IMR-90 (cell line): ENCODE measurements around the gene DMAC2. TPM values are rescaled to one million over a fixed set of nuclear protein-coding genes. Genes with fewer than 3 reads are reported as not detected.

Experiments used
- ATAC-seq: fragments of 200-7000 bp; cut with Tn5 transposase; 2 replicates; pipeline ENCODE4 v1.9.1; 2020; ENCODE audit warnings: low read depth, mild to moderate bottlenecking, moderate library complexity
- BruUV-seq: library from RNA; stranded (reverse); fragments of 400-500 nt; replicated peaks from 2 replicates; lab custom pipeline; 2021; lab: Mats Ljungman, UMichigan
- CTCF ChIA-PET: fragments of 300-600 bp; formaldehyde crosslinking; extraction: SDS; loops from one replicate; lab custom pipeline; 2021; ENCODE audit warnings: antibody characterized with exemption; lab: Yijun Ruan, JAX
- POLR2A ChIA-PET: fragments of 300-600 bp; sonication (Branson Sonifier 250); formaldehyde crosslinking; loops from one replicate; lab custom pipeline; 2022; ENCODE audit warnings: antibody characterized with exemption; ENCODE audit not compliant: unreplicated experiment; lab: Charles Lee
- DNase-seq: peaks from one replicate; pipeline ENCODE4 v3.0.0; 2013
- H2AFZ ChIP-seq: replicated peaks from 2 replicates; pipeline ENCODE3; 2013; ENCODE audit warnings: low read length, mild to moderate bottlenecking; ENCODE audit not compliant: poor library complexity
- H2AK5ac ChIP-seq: 2 replicates; pipeline ENCODE4 v1.6.1; 2013; ENCODE audit warnings: low read depth, low read length, inconsistent platforms
- H2AK9ac ChIP-seq: replicated peaks from 2 replicates; pipeline ENCODE3; 2013; ENCODE audit warnings: mild to moderate bottlenecking, low read depth, low read length, moderate library complexity; ENCODE audit not compliant: poor library complexity
- H2BK120ac ChIP-seq: 2 replicates; pipeline ENCODE4 v1.6.1; 2013; ENCODE audit warnings: low read depth, low read length, inconsistent platforms
- H2BK15ac ChIP-seq: 3 replicates; pipeline ENCODE4 v1.6.1; 2013; ENCODE audit warnings: low read depth, low read length, inconsistent platforms
- H2BK20ac ChIP-seq: 2 replicates; pipeline ENCODE4 v1.6.1; 2013; ENCODE audit warnings: low read depth, mild to moderate bottlenecking, inconsistent platforms, low read length, moderate library complexity
- H2BK5ac ChIP-seq: 2 replicates; pipeline ENCODE4 v1.6.1; 2013; ENCODE audit warnings: mild to moderate bottlenecking, low read depth, low read length, inconsistent platforms; ENCODE audit not compliant: poor library complexity, severe bottlenecking
- H3K14ac ChIP-seq: replicated peaks from 2 replicates; pipeline ENCODE4 v1.6.1; 2013; ENCODE audit warnings: low read depth, low read length, inconsistent platforms
- H3K18ac ChIP-seq: 2 replicates; pipeline ENCODE4 v1.6.1; 2013; ENCODE audit warnings: low read depth, low read length, control low read depth
- H3K23ac ChIP-seq: 2 replicates; pipeline ENCODE4 v1.6.1; 2013; ENCODE audit warnings: low read depth, low read length, inconsistent platforms
- H3K27ac ChIP-seq: 2 replicates; pipeline ENCODE4 v1.5.1; 2013; ENCODE audit warnings: mild to moderate bottlenecking, control low read depth, low read length; ENCODE audit not compliant: insufficient read depth
- H3K27me3 ChIP-seq: 2 replicates; pipeline ENCODE4 v1.6.1; 2013; ENCODE audit warnings: low read length; ENCODE audit not compliant: control insufficient read depth, insufficient read depth
- H3K36me3 ChIP-seq: 2 replicates; pipeline ENCODE4 v1.6.1; 2013; ENCODE audit warnings: low read length, mixed read lengths; ENCODE audit not compliant: control insufficient read depth, insufficient read depth
- H3K4ac ChIP-seq: 2 replicates; pipeline ENCODE4 v1.6.1; 2013; ENCODE audit warnings: low read depth, low read length, inconsistent platforms
- H3K4me1 ChIP-seq: 2 replicates; pipeline ENCODE4 v1.6.1; 2013; ENCODE audit warnings: low read length, mixed read lengths; ENCODE audit not compliant: control insufficient read depth, insufficient read depth
- H3K4me2 ChIP-seq: 2 replicates; pipeline ENCODE4 v1.6.1; 2013; ENCODE audit warnings: low read depth, mild to moderate bottlenecking, control low read depth, low read length, moderate library complexity
- H3K4me3 ChIP-seq: 2 replicates; pipeline ENCODE4 v1.5.1; 2013; ENCODE audit warnings: low read depth, mild to moderate bottlenecking, control low read depth, low read length, moderate library complexity; ENCODE audit not compliant: insufficient read depth
- H3K56ac ChIP-seq: 2 replicates; pipeline ENCODE4 v1.6.1; 2013; ENCODE audit warnings: low read length, inconsistent platforms; ENCODE audit not compliant: insufficient read depth; ENCODE audit errors: extremely low read depth
- H3K79me1 ChIP-seq, 2 experiments: 2 replicates each; pipeline ENCODE4 v1.6.1; 2013; ENCODE audit warnings: low read length in 2 of 2, inconsistent platforms in 1 of 2, low read depth in 1 of 2
- H3K9ac ChIP-seq: 2 replicates; pipeline ENCODE4 v1.6.1; 2013; ENCODE audit warnings: low read depth, low read length, control low read depth
- H3K9me1 ChIP-seq: 2 replicates; pipeline ENCODE4 v1.6.1; 2013; ENCODE audit warnings: low read length, inconsistent platforms; ENCODE audit not compliant: insufficient read depth
- H3K9me3 ChIP-seq: 2 replicates; pipeline ENCODE4 v1.6.1; 2013; ENCODE audit warnings: low read length; ENCODE audit not compliant: control insufficient read depth, insufficient read depth
- H4K20me1 ChIP-seq: 2 replicates; pipeline ENCODE4 v1.6.1; 2013; ENCODE audit warnings: low read length, inconsistent platforms; ENCODE audit not compliant: insufficient read depth
- H4K5ac ChIP-seq: 2 replicates; pipeline ENCODE4 v1.6.1; 2013; ENCODE audit warnings: mild to moderate bottlenecking, low read depth, low read length, control low read depth
- H4K8ac ChIP-seq, 2 experiments: 2 replicates each; pipeline ENCODE4 v1.6.1; 2013; ENCODE audit warnings: low read depth in 2 of 2, low read length in 2 of 2, control low read depth in 1 of 2, inconsistent platforms in 1 of 2
- H4K91ac ChIP-seq: 2 replicates; pipeline ENCODE4 v1.6.1; 2013; ENCODE audit warnings: low read depth, low read length, inconsistent platforms; ENCODE audit not compliant: insufficient read depth
- BHLHE40 ChIP-seq: fragments of 150-350 bp; IDR thresholded peaks from 2 replicates; pipeline ENCODE4 v1.6.1; 2016; ENCODE audit warnings: mild to moderate bottlenecking, low read depth, low read length
- CHD1 ChIP-seq: IDR thresholded peaks from 2 replicates; pipeline ENCODE4 v1.6.1; 2012; ENCODE audit warnings: low read depth, low read length, improper control_type of control experiment
- ELK1 ChIP-seq: fragments of 150-350 bp; IDR thresholded peaks from 2 replicates; pipeline ENCODE4 v1.6.1; 2016; ENCODE audit warnings: low read depth, mild to moderate bottlenecking, low read length, moderate library complexity, borderline replicate concordance
- FOS ChIP-seq: fragments of 150-350 bp; IDR thresholded peaks from 2 replicates; pipeline ENCODE4 v1.6.1; 2016; ENCODE audit warnings: low read depth, low read length
- MAFK ChIP-seq: IDR thresholded peaks from 2 replicates; pipeline ENCODE4 v1.6.1; 2012; ENCODE audit warnings: low read depth, low read length, improper control_type of control experiment
- MAZ ChIP-seq: IDR thresholded peaks from 2 replicates; pipeline ENCODE4 v1.6.1; 2012; ENCODE audit warnings: low read depth, mild to moderate bottlenecking, low read length, improper control_type of control experiment, moderate library complexity, borderline replicate concordance
- NFE2L2 ChIP-seq: fragments of 150-350 bp; IDR thresholded peaks from 2 replicates; pipeline ENCODE4 v1.6.1; 2016; ENCODE audit warnings: low read depth, mild to moderate bottlenecking, low read length
- POLR2A ChIP-seq: IDR thresholded peaks from 2 replicates; pipeline ENCODE4 v1.6.1; 2012; ENCODE audit warnings: mild to moderate bottlenecking, low read depth, low read length
- RAD21 ChIP-seq: IDR thresholded peaks from 2 replicates; pipeline ENCODE4 v1.6.1; 2012; ENCODE audit warnings: low read length, improper control_type of control experiment
- RCOR1 ChIP-seq: IDR thresholded peaks from 2 replicates; pipeline ENCODE4 v1.6.1; 2012; ENCODE audit warnings: mild to moderate bottlenecking, low read length, improper control_type of control experiment; ENCODE audit not compliant: insufficient replicate concordance
- RFX5 ChIP-seq: IDR thresholded peaks from 2 replicates; pipeline ENCODE4 v1.8.0; 2012; ENCODE audit warnings: low read depth, mild to moderate bottlenecking, low read length, moderate library complexity
- WGBS, 2 experiments: methylation state at CpG; one replicate each; pipeline versions ENCODE4 v1.1.5 to v1.1.7; 2013; ENCODE audit warnings: missing lambda C conversion rate in 2 of 2; ENCODE audit not compliant: insufficient read length in 1 of 2; ENCODE audit errors: extremely low coverage in 2 of 2; 5-methylcytosine and 5-hydroxymethylcytosine counted together
- dilution Hi-C: fragments of 300-500 bp; cut with HindIII; formaldehyde crosslinking; loops from one replicate; pipeline ENCODE4 v1.14.3; 2018; ENCODE audit warnings: low sequenced_read_pairs; ENCODE audit not compliant: unreplicated experiment
- in situ Hi-C: fragments of 300-500 bp; cut with MboI; formaldehyde crosslinking; loops from 3 replicates; pipeline ENCODE4 v1.14.3; 2019; ENCODE audit warnings: low sequenced_read_pairs, inconsistent platforms, mixed read lengths
- intact Hi-C: fragments of 100-400 bp; cut with micrococcal nuclease; formaldehyde crosslinking; loops from 2 replicates; pipeline ENCODE4 v1.10.0; 2022
- polyA plus RNA-seq, 3 experiments: library from polyadenylated mRNA; depleted of rRNA; stranded (reverse); fragments of >200 nt; gene quantifications; 2 replicates each; pipeline ENCODE4 v1.2.3, GENCODE V29; 2012; ENCODE audit warnings: low replicate concordance in 1 of 3
- total RNA-seq: library from RNA; depleted of rRNA; stranded (reverse); fragments of >200 nt; gene quantifications from 2 replicates; pipeline ENCODE4 v1.2.3, GENCODE V29; 2012
- TF ChIP-seq, protein P1 (sequence below): conservative IDR thresholded peaks from 2 replicates; pipeline ENCODE4 v1.5.1; 2012; ENCODE audit warnings: mild to moderate bottlenecking, low read depth, low read length, improper control_type of control experiment

Gene DMAC2
- total and polyA plus RNA-seq, 2 of the 4 experiments (the other 2 are of a cell fraction), result 52.5 to 72.2 TPM

- dilution Hi-C loops (no loop called here), intact Hi-C loops (loop anchor here (1.0 kb wide), 3 partner anchors 87 to 120 kb away; no protein-coding TSS in a partner anchor), in situ Hi-C loops (no loop called here)
- Histone ChIP-seq H2BK5ac (no peak overlapping the region), H2AK5ac (no peak overlapping the region), H3K9me1 (no peaks in the 10 kb centered on the region), H3K4me2 (no peak overlapping the region), H3K27ac (no peak overlapping the region), H2AK9ac (no peak overlapping the region), H4K20me1 (no peaks in the 10 kb centered on the region), H3K23ac (no peak overlapping the region), H2BK120ac (no peak overlapping the region), H3K36me3 (no peaks in the 10 kb centered on the region), H3K79me1 (no peaks in the 10 kb centered on the region), H3K4me3 (no peak overlapping the region), H3K9me3 (no peaks in the 10 kb centered on the region), H3K4ac (no peak overlapping the region), H3K9ac (no peak overlapping the region), H3K56ac (no peak overlapping the region), H3K14ac (no peak overlapping the region), H3K18ac (no peak overlapping the region), H3K4me1 (no peaks in the 10 kb centered on the region), H2BK15ac (no peak overlapping the region), H3K27me3 (peaks cover 3% of the 10 kb centered on the region), H2BK20ac (no peak overlapping the region), H2AFZ (peak overlapping the region; percentile 35), H4K91ac (no peak overlapping the region), H4K5ac (no peak overlapping the region), H4K8ac (no peak overlapping the region)
- DNase-seq, result no peak
- no CpG with 5 or more reads among the region's 3 CpGs for WGBS, 2 experiments
- TF ChIP-seq MAZ (no peak), POLR2A (no peak), MAFK (no peak), RFX5 (no peak), ELK1 (no peak), RAD21 (no peak), RCOR1 (no peak), NFE2L2 (no peak), FOS (no peak), CHD1 (no peak), BHLHE40 (no peak)
- TF ChIP-seq, protein P1, sequence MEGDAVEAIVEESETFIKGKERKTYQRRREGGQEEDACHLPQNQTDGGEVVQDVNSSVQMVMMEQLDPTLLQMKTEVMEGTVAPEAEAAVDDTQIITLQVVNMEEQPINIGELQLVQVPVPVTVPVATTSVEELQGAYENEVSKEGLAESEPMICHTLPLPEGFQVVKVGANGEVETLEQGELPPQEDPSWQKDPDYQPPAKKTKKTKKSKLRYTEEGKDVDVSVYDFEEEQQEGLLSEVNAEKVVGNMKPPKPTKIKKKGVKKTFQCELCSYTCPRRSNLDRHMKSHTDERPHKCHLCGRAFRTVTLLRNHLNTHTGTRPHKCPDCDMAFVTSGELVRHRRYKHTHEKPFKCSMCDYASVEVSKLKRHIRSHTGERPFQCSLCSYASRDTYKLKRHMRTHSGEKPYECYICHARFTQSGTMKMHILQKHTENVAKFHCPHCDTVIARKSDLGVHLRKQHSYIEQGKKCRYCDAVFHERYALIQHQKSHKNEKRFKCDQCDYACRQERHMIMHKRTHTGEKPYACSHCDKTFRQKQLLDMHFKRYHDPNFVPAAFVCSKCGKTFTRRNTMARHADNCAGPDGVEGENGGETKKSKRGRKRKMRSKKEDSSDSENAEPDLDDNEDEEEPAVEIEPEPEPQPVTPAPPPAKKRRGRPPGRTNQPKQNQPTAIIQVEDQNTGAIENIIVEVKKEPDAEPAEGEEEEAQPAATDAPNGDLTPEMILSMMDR, result no peak
- CTCF ChIA-PET, result interaction anchor here (0.7 to 1.8 kb wide), 3 partner anchors 113 to 117 kb away, joined by 3 to 5 read pairs (median 4); no protein-coding TSS in a partner anchor
- no peak for ATAC-seq
- no TSS peak for BruUV-seq
- POLR2A ChIA-PET, result no interaction called here
Observed at GRCh38 chr19:41449865-41450178, 10.1 kb upstream of the DMAC2 start.
